OCI-LY7 (cell line): ENCODE data around the gene ARTN.

Experiments used
- CTCF ChIP-seq: fragments of 200-600 bp; sonication (generic); conservative IDR thresholded peaks from 2 replicates; pipeline ENCODE4 v1.5.1; 2014; ENCODE audit warnings: mild to moderate bottlenecking, antibody characterized with exemption, low read length, moderate library complexity, mixed read lengths
- EZH2phosphoT487 ChIP-seq: fragments of 200-600 bp; sonication (generic); IDR thresholded peaks from 2 replicates; pipeline ENCODE4 v1.6.1; 2018; ENCODE audit warnings: low read depth, borderline replicate concordance, mild to moderate bottlenecking, mixed run types, antibody characterized with exemption, low read length, moderate library complexity, mixed read lengths

GRCh38 chr1:43930168-43930948, 3.2 kb upstream of the ARTN start:
- TF ChIP-seq CTCF (peak; percentile 78), EZH2phosphoT487 (no peak)
